Psoas muscle (tissue), 8 donors: ENCODE measurements around the gene TSPAN9. TPM values are rescaled to one million over a fixed set of nuclear protein-coding genes. Genes with fewer than 3 reads are reported as not detected.

ENCODE experiments used
- ATAC-seq, 4 donors: fragments of 200-7000 bp; cut with Tn5 transposase; one replicate each; pipeline ENCODE4 v1.9.1; 2020; ENCODE audit warnings: moderate library complexity in 3 of 4, mild to moderate bottlenecking in 2 of 4
- DNase-seq, 2 donors: peaks; one replicate each; pipeline ENCODE4 v3.0.0-alpha.2; 2020
- H3K27ac ChIP-seq: fragments of 200-600 bp; one replicate; pipeline ENCODE4 v1.8.0; 2022
- H3K27me3 ChIP-seq, 3 donors: fragments of 200-600 bp in 1 of 3; one replicate each; pipeline versions ENCODE4 v1.6.1 to v1.8.0; 2013 to 2022; ENCODE audit warnings: low read length in 2 of 3, mild to moderate bottlenecking in 2 of 3, moderate library complexity in 1 of 3; ENCODE audit not compliant: insufficient read depth in 3 of 3
- H3K36me3 ChIP-seq, 2 donors: fragments of 200-600 bp in 1 of 2; one replicate each; pipeline versions ENCODE4 v1.6.1 to v1.8.0; 2013 to 2022; ENCODE audit warnings: low read depth in 1 of 2, mild to moderate bottlenecking in 1 of 2, moderate library complexity in 1 of 2; ENCODE audit not compliant: insufficient read depth in 1 of 2
- H3K4me1 ChIP-seq: fragments of 200-600 bp; one replicate; pipeline ENCODE4 v1.8.0; 2022
- H3K4me3 ChIP-seq: fragments of 200-600 bp; one replicate; pipeline ENCODE4 v1.8.0; 2022; ENCODE audit warnings: mild to moderate bottlenecking
- H3K9me3 ChIP-seq: fragments of 200-600 bp; one replicate; pipeline ENCODE4 v1.8.0; 2022
- CTCF ChIP-seq: fragments of 200-600 bp; IDR thresholded peaks from one replicate; pipeline ENCODE4 v1.8.0; 2022; ENCODE audit warnings: antibody characterized with exemption
- WGBS, 3 donors: extraction: QIAGEN DNeasy Blood & Tissue Kit; methylation state at CpG; one replicate each; pipeline versions ENCODE4 v1.1.6 to v1.1.7; 2013; 5-methylcytosine and 5-hydroxymethylcytosine counted together
- intact Hi-C, 2 donors: fragments of 100-400 bp; cut with DNase I; formaldehyde crosslinking; loops; one replicate each; pipeline versions ENCODE4 v1.11.0 to v1.14.2; 2022
- polyA plus RNA-seq, 3 donors: library from polyadenylated mRNA; stranded (reverse); fragments of 200-250 nt; gene quantifications; one replicate each; pipeline ENCODE4 v1.2.3, GENCODE V29; 2013
- total RNA-seq, 4 donors: library from RNA; stranded (reverse); fragmentation: NEBNext Ultra II Directional in 2 of 4; extraction: Animal tissue kit (Norgen Biotek cat#: 25700) in 2 of 4; gene quantifications; one replicate each; pipeline versions ENCODE4 v1.2.1 to v1.2.4, GENCODE V29; 2021 to 2023
- donor health status: healthy with polysubstance abuse.
- donor health status: DM: no; HTN: no; CAD: no; lungs with moderate emphysema.
- donor health status: Bipolar disorder and iron deficiency.
- donor health status: healthy.
- donor health status: DM: yes; HTN: yes; CAD: no.
- donor health status: DM: no; HTN: no; CAD: no.
- donor health status: DM: no; HTN: no; CAD: no.
- donor health status: DM: yes; HTN: yes; CAD: no.

TSPAN9 gene
- total and polyA plus RNA-seq, 7 donors = 6.4 to 28.0 (median 11.6) TPM

GRCh38 chr12:3117144-3117581 lies 40.0 kb downstream of the TSPAN9 start:
- intact Hi-C loops = no loop called here
- Histone ChIP-seq H3K27ac (no peak overlapping the region), H3K4me3 (no peak overlapping the region), H3K9me3 (no peaks in the 10 kb centered on the region), H3K27me3 (no peaks in the 10 kb centered on the region), H3K36me3 (peaks cover 0 to 2% of the 10 kb centered on the region in 2 donors), H3K4me1 (peaks cover 25% of the 10 kb centered on the region)
- 65 to 78% (median 69%) methylated on average over 10 of the region's 10 CpGs for WGBS, 3 donors
- no peak for ATAC-seq
- no peak for TF ChIP-seq CTCF
- DNase-seq = peak in 1 of 2 donors; percentile 19

- ATAC-seq = no peak
These were observed 40.4 kb downstream of the TSPAN9 start for GRCh38 chr12:3117591-3118015.

GRCh38 chr12:3119192-3119755 lies 42.1 kb downstream of the TSPAN9 start:
- H3K9me3 ChIP-seq = no peaks in the 10 kb centered on the region
- H3K4me3 ChIP-seq = no peak overlapping the region
- no peak for ATAC-seq
- no peak for TF ChIP-seq CTCF
- no peak for DNase-seq
- WGBS, 3 donors = 62 to 78% (median 66%) methylated on average over 9 of the region's 9 CpGs
- no peaks in the 10 kb centered on the region for H3K27me3 ChIP-seq
- H3K36me3 ChIP-seq = no peaks in the 10 kb centered on the region
- peak overlapping the region; percentile 24 for H3K27ac ChIP-seq
- intact Hi-C loops = no loop called here
- peaks cover 46% of the 10 kb centered on the region for H3K4me1 ChIP-seq

More at GRCh38 chr12:3117591-3118015, 40.4 kb downstream of the TSPAN9 start:
- TF ChIP-seq CTCF = no peak
- intact Hi-C loops = no loop called here
- no peaks in the 10 kb centered on the region for H3K36me3 ChIP-seq
- H3K9me3 ChIP-seq = no peaks in the 10 kb centered on the region
- DNase-seq = peak in 1 of 2 donors; percentile 15
- H3K4me3 ChIP-seq = no peak overlapping the region
- WGBS, 3 donors = 74 to 84% (median 84%) methylated on average over 3 of the region's 3 CpGs
- peaks cover 29% of the 10 kb centered on the region for H3K4me1 ChIP-seq
- H3K27ac ChIP-seq = peak overlapping the region; percentile 4
- H3K27me3 ChIP-seq = no peaks in the 10 kb centered on the region

GRCh38 chr12:3119756-3120601 lies 42.8 kb downstream of the TSPAN9 start:
- Histone ChIP-seq H3K27ac (peak overlapping the region; percentile 24), H3K4me1 (peaks cover 48% of the 10 kb centered on the region), H3K9me3 (no peaks in the 10 kb centered on the region), H3K36me3 (no peaks in the 10 kb centered on the region), H3K27me3 (no peaks in the 10 kb centered on the region), H3K4me3 (no peak overlapping the region)
- no peak for TF ChIP-seq CTCF
- WGBS, 3 donors = 16 to 41% (median 17%) methylated on average over 17 of the region's 17 CpGs
- DNase-seq = peak; percentile 54 to 82
- ATAC-seq = peak; percentile 66 to 83 (median 80)
- intact Hi-C loops = no loop called here
